COLO829 (cell line): ENCODE measurements around the gene RTF2.
"Not testable (repeated sequence)": the region's sequence is repeated elsewhere in the genome, so short reads cannot be mapped to it uniquely, and the experiment has no call there.

Experiments
- DNase-seq: peaks from one replicate; pipeline ENCODE4 v3.0.0; 2012; ENCODE audit warnings: low spot score

Gene RTF2

DNA sequence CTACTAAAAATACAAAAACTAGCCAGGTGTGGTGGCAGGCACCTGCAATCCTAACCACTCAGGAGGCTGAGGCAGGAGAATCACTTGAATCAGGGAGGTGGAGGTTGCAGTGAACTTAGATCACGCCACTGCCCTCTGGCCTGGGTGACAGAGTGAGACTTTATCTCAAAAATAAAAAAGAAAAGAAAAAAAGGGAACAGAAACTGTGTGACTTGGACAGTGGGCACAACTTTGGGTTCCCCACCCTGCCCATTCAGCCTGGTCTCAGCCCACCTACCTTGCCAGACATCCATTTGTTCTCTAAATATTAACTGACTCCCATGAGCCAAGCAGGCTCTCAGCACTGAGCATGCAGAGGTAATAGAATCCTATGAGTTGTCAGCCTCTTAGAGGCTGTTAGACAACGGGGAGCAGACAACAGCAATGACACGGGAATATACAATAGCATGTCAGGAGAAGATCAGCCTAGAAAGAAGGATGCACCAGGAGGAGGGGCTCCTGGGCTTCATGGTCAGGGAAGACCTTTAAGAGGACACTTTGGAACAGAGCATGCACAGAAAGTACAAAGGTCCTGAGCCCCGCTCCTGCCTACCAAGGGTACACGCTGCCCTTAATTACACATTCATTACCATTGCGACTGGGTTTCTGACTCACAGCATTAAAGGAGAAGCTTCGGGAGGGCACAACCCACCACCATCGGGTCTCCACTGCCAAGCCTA lies 84.6 kb downstream of the RTF2 start:
- DNase-seq = no peak

- peak; percentile 99 for DNase-seq
Observed at GRCh38 chr20:56554869-56555268, 86.4 kb downstream of the RTF2 start.

DNA sequence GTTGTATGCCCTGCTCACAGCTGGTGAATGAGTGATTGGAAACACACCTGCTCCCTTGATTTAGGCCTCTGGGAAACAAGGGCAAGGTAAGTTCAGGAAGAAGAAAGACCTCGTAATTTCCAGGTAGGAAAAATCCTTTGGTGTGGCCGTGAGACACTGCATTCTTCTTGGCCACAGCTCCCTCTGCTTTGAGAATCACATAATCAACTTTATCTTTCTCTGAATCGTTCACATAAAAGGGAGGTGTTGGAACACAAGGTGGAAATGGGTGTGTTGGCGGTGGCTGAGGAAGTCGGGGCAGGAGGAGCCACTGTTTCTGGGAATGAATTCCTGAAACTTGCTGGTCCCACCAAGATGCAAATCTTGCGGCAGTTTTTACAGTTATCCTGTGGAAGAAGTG lies 90.5 kb downstream of the RTF2 start:
- no peak for DNase-seq

DNA sequence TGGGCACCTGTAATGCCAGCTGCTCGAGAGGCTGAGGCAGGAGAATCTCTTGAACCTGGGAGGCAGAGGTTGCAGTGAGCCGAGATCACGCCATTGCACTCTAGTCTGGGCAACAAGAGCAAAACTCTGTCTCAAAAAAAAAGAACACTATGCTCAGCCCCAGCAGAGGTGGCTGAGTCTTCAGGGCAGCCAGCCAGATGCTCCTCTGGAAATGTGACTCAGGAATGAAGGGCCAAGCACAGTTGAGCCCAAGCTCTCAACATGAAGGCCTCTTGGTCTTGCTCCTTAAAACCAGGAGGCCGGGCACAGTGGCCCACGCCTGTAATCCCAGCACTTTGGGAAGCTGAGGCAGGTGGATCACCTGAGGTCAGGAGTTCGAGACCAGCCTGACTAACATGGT lies 96.1 kb downstream of the RTF2 start:
- DNase-seq = not testable (repeated sequence)

- no peak for DNase-seq
Observed at GRCh38 chr20:56565511-56565910, 97.1 kb downstream of the RTF2 start.

DNA sequence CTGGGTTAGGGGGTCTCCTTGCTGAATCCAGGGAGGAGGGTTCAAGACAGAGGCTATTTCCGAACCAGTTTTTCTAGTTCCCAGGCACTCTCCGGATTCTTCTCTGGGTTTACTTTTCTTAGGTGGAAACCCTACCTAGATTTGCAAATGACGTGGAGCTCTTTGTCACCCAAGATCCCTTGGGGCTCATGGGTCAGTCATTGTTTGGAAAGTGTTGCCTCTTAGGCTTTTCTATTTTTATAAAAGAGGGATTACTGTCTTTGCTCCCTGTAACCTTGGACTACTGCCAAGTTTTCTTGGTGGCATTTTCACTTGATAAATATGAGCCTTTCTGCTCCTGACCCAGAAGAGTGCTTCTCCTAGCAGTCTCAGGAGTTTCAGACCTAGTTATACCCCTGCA lies 98.2 kb downstream of the RTF2 start:
- DNase-seq = no peak
